Measurements from ENCODE around the gene ULK4.

DNA sequence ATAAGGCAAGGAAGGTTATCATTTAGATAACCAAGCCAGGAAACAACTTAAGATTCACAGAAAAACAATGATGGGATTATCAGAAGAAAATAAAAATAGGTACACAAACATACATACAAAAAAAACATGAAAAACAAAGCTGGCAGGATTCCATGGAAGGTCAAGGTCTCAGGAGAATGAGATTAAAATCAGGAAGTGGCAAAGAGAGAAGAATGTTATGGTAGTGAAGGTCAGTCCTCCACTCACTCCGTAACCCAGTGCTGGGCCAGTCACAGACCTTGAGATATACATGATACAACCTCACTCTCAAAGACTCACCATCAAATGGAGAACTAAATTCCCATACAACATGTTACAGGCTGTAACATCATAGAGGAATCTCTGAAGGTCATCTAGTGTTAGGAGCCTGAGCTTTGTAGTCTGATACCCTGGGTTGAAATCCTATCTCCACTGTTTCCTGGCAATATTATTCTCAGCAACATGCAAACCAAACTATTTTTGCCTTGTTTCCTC, 668.7 kb downstream of the ULK4 start:
- TF ChIP-seq EZH2 (IDR thresholded peaks at IDR 0.05; ENCODE audit: low read length, missing control alignments): no peak
- TF ChIP-seq, protein P1, sequence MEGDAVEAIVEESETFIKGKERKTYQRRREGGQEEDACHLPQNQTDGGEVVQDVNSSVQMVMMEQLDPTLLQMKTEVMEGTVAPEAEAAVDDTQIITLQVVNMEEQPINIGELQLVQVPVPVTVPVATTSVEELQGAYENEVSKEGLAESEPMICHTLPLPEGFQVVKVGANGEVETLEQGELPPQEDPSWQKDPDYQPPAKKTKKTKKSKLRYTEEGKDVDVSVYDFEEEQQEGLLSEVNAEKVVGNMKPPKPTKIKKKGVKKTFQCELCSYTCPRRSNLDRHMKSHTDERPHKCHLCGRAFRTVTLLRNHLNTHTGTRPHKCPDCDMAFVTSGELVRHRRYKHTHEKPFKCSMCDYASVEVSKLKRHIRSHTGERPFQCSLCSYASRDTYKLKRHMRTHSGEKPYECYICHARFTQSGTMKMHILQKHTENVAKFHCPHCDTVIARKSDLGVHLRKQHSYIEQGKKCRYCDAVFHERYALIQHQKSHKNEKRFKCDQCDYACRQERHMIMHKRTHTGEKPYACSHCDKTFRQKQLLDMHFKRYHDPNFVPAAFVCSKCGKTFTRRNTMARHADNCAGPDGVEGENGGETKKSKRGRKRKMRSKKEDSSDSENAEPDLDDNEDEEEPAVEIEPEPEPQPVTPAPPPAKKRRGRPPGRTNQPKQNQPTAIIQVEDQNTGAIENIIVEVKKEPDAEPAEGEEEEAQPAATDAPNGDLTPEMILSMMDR (conservative IDR thresholded peaks at IDR 0.05 in 1 of 2, IDR thresholded peaks at IDR 0.05 in 1 of 2; ENCODE audit: low read depth in 1 of 2, low read length in 2 of 2): no peak
